CD4-positive, alpha-beta T cell treated with Interleukin-6 for 4 hours (primary cell): Measurements from ENCODE around the gene CDC20B.

Experiments
- DNase-seq: peaks from one replicate; pipeline ENCODE4 v3.0.0-alpha.2; 2020; ENCODE audit warnings: mixed read lengths

CDC20B gene, protein sequence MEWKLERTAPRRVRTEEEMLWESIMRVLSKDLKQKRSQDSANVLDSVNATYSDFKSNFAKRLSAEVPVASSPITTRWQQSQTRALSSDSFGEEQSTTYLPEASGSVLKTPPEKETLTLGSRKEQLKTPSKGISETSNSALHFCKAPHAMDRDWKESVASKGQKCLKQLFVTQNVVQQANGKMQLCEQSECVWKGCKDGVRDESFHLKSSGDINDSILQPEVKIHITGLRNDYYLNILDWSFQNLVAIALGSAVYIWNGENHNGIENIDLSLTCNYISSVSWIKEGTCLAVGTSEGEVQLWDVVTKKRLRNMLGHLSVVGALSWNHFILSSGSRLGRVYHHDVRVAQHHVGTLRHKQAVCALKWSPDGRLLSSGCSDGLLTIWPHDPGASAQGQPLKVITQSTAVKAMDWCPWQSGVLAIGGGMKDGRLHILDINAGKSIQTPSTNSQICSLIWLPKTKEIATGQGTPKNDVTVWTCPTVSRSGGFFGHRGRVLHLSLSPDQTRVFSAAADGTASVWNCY

DNA sequence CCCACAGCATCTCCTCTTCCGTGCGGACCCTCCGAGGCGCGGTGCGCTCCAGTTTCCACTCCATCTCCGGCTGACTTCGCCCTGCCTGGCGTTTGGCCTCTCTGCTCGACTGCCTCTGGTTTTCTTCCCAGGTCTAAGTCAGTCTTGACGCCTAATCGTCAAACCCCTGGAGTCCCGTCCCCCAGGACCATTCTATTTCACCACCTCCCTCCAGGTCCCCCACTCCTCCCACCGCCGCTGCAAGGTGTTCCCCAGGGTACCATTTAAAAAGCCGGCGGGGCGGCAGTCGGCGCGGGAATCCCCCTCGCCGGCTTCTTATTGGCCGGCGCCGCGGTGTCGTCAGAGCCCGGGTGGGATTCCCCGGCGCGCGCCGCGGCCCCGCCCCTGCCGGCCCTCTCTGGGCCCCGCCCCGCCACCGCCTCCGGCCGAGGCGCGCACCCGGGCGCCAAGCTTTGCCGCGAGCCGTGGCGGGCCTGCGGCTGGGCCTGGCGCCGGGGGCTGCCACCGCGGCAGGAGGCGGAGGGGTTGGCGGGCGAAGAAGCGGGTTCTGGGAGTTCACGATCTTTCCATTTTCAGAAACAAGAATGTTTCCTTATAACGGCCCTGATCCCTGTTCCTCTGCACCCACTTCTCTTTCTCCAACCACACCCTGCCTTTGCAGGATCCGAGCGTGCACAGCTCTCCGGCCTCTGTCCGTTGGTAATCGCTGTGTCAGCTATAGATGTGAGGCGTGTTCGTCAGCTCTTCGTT lies at the start of gene CDC20B:
TSS of gene CDC20B (minus strand) at position 241 of the 750 bp plus-strand sequence. CDS start at position 64, 177 bp downstream.
- DNase-seq, result peak; percentile 74

DNA sequence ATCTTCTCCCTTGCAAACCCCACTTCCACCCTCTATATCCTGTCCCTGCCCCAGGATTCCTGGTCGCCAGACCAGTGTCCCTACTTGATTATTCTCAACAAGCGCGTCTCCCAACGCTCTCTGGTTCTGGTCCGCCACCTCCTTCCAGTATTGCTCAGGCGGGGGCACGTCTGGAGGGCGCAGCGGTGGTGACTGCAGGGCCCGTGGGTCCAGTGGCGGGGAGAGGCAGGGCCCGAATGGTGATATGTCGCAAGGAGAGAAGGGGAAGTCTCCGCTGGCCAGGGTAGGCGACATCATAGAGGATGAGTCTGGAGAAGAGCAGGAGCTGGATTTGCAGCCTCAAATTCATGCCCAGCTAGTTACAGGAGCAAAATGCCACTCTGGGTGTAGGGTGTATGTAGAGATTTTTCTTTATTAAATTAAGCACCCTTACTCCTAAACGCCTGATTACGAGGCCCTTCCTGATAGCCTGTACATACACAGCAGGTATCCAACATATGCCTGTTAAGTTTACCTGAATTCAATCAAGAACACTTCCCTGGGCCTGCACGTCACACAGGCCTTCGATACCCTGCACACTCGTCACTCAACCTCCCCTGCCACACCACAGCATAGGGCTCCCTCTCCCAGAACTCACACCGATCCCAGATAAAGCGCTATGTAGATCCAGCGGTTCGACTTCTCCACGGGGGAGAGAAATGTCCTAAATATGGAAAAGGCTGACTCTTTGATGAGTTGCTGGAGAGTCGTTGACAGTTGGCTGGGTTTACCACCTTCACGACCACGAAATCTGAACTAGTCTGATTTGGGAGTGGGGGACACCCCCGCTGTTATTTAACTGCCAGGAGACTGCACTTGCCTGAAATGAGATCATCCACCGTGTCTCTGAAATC lies 49.4 kb upstream of the CDC20B start:
- DNase-seq, result no peak

DNA sequence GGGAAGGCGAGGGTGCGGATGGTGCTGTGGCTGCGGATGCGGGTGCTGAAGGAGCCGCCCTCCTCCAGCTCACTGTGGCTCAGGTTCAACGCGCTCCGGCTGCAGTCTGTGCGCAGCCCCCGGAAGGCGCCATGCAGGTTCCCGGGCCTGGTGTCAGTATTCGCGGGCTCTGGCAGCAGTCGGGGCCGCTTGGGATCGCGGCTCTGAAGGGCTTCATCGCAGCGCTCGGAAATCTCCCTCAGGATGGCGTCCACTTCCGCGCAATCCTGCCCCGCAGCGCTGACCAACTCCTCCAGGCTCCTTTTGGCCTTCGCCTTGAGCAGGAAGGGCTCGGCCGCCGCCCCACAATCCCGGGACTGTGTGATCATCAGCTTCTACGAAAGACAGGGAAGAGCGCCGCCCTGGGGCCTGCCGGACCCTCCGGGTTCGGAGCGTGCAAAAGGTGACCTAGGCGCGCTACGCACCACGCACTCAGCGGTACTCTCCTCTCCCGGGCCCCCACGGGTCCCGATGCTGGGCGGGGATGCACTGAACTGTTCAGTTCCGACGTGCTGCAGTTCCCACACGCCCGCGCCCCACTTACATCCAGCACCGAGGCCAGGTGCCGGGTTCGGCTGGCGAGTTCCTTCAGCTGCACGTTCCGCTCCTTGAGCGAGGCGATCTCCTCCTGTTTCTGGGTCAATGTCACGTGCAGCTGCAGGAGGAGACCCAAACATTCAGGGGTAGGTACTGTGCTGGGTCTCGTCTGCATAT lies 47.6 kb upstream of the CDC20B start:
- no peak for DNase-seq

DNA sequence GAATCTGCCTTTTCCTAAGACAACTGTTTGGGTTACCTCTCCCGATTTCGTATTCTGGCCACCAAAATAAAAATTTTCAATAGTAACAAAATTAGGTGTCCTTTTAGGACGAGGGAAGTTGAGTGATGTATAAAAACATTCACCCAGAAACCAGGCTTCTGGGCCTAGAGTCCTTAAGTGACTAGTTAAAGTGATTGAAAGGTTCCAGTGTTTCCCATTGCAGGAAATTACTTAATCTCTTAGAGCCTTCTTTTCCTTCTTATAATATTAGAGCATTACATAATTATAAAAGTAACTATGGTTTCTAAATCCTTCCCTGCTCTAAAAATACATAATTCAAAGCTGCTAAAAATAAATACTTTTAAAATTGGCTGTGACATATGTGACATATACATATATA lies 46.8 kb upstream of the CDC20B start:
- DNase-seq, result no peak

DNA sequence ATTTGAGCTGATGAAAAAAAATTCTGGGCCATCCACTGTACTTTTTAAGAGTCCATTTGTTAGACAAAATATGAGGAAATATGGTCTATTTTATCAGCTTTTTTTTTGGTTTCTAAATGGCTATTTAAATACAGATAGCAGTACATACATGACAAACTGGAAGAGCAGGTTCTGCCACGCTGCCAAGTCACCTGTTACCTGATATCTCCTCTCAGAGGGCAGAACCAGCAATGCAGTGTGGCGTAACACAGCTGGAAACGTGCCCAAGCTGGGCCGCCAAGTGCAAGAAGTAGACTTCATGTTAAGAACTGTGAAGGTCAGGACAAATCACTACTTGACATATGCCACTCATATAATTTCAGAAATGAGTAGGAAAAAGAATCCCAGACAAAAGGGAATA lies 46.0 kb upstream of the CDC20B start:
- DNase-seq, result no peak

DNA sequence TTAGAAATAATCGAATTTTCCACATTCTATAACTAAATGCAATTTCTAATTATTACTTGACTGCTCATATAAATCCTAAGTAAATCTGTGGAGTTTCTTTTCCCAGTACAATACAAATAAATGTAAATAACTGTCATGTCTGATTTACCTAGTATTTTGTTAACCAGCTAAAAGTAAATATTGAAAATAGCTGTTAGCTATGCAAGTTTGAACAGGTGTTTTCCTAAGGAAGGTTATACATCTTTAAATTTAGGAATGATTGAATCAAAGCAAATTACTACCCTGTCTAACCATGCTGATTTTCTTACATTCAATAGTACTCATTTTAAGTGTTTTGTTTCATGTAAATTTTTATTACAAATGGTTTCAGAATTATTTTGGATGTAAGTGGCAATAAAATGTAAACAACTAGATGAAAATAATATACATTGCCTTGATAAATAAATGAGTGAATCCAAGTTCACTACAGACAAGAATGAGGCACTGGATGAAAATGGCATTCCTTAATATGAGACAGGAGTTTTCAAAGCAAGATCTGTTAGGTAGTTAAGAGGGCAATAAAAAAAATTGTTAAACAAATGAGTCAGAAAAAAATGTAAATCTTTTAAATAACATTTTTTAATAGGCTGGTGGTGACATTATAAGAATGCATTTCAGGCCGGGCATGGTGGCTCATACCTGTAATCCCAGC lies 38.4 kb upstream of the CDC20B start:
- DNase-seq, result no peak

DNA sequence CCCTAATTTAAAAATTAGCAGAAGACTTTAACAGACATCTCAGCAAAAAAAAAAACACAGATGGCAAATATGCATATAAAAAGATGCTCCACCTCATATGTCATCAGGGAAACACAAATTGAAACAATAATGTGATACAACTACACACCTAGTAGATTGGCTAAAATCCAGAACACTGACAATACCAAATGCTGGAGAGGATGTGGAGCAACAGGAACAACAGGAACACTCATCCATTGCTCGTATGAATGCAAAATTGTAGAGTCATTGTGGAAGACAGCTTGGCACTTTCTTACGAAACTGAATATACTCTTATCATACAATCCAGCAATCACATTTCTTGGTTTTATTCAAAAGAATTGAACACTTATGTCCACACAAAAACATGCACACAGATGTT lies 32.0 kb upstream of the CDC20B start:
- DNase-seq, result no peak

DNA sequence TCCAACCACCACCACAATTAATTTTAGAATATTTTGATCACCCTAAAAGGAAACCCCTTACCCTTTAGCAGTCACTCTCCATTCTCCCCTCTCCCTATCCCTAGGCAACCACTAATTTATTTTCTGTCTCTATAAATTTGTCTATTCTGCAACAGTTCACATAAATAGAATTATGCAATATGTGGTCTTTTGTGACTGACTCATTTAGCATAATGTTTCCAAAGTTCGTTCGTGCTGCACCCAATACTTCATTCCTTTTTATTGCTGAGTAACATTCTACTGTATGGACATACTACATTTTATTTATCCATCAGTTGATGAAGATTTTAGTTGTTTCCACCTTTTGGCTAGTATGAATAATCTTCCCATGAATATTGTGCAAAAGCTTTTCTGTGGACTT lies 18.2 kb upstream of the CDC20B start:
- no peak for DNase-seq

DNA sequence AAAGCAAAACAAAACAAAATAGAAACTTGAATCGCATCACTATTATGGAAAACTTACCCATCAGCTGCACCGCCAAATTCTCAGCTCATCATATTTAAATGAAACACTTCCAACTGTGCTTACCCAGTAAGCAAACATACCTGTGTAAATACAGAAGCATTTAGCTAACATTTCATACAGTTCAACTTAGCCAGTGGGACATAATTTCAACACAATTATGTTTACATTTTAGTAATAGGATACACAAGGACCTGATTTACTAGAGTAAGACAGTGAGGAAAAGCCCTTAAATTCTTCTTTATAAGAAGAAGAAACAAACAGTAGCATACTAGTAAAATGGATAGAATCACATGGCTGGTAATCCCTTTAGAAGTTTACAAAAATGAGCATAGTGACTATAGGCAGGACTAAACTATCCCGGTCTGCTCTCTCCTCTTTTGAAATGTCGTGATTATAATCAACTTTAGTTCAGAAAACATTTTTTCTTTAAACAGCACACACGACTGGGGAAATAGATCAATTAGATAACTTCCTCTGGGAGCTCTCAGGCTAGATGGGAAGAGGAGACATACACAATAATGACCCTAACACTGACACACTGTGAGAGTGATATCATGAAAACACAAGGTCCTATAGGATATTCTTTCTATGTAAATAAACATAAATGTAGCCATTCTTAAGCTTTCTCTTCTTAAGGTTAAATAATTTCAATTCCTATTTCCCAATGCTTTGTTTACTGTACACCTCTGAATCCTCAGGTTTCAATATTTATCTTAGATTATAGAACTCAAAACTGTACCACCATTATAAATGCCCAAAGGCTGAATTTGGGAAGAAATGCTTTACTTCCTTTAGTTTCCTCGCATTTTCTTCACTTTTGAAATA lies 15.9 kb upstream of the CDC20B start:
- no peak for DNase-seq

DNA sequence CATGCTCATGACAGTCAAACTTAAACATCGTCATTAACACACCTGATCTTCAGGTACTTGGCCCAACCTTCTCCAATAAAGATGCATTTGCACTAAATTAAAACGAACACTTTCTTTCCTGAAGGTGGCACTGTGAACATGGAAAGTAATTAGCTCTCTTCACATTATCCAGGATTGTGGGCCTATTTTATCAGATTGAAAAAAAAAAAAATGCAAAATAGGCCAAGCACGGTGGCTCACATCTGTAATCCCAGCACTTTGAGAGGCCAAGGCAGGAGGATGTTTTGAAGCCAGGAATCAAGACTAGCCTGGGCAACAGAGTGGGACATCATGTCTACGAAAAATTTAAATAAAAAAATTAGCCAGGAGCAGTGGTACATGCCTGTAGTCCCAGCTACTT lies 14.4 kb upstream of the CDC20B start:
- no peak for DNase-seq

DNA sequence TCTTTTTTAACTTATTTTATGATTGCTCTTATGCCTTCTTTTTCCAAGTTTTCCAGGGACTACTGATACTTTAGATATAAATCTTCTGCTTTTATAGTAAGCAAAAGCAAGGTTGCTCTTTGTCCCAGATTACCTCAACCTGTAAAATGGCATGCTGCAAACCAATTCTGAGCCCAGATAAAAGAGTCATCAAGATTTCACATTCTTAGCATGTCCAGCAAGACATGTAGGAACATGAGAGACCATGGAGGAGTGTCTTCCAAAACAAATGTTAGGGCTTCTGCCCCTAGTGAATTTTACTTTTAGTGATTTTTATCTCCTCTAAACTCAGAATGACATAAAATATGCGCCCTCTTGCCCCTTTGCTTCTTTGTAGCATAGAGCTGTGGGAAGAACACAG lies 7.0 kb upstream of the CDC20B start:
- no peak for DNase-seq

DNA sequence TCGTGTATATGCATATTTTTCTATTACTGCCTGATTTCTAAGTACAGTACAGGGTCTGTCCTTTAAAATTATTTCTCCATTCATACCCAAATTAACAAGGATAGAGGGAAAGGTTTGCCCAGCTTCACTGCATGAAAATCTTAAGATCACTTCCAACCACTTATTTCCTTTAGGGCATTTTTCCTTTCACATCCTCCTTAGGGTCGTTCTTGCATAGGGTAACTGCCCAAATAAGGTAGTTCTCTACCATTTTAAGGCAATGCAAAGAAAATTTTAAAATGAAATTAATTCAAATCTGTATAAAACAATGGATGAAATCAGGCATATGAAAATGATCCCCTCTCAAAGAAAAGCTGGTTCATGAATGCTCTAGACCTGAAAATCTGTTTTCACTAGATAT lies 4.1 kb upstream of the CDC20B start:
- DNase-seq, result no peak

DNA sequence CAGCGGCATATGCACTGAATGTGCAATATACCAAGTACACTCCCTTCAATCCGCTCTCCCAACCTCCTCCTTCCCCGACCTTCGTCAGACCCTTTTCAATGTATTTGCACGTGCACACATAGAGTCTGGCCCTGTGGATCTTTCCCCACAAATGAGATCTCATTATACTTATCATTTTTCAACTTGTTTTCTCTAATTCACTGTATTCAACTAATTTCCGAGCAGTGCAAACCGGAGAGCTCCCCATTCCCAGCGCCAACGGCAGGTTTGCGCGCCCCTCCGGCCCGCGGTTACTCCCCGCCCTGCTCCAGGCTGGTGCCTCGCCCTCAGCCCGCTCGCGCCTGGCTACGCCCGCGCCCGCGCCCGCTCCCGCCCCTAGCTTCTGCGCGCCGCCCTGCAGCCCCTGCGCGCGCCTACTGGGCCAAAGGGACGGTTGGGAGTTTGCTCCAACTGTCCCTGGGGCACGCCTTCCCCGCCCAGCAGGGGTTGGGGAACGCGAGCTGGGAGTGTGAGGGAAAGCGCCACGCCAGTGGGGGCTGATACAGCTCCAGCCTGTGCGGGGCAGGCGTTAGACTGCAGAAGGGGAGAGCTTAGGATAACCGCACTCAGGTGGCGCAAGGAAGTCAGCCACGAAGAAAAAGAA lies 3.3 kb upstream of the CDC20B start:
- peak; percentile 4 for DNase-seq

DNA sequence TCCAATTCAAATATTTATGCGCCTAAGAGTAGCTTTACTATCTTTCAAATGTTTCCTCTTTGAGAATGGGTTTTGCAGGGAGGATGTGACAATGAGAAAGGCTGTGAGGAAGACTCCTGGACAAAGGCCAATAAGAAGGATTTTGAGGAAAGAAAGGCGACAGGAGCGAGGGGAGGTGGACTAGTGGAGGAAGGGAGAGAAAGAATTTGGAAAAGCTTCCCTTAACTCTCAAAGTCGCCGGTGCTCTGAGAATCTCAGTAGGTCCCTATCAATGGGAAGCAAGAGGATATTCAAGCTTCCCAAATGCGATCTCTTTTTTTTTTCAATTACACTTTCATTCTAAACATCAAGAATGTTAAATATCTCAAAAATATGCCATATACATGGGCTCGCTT lies 2.8 kb upstream of the CDC20B start:
- no peak for DNase-seq

DNA sequence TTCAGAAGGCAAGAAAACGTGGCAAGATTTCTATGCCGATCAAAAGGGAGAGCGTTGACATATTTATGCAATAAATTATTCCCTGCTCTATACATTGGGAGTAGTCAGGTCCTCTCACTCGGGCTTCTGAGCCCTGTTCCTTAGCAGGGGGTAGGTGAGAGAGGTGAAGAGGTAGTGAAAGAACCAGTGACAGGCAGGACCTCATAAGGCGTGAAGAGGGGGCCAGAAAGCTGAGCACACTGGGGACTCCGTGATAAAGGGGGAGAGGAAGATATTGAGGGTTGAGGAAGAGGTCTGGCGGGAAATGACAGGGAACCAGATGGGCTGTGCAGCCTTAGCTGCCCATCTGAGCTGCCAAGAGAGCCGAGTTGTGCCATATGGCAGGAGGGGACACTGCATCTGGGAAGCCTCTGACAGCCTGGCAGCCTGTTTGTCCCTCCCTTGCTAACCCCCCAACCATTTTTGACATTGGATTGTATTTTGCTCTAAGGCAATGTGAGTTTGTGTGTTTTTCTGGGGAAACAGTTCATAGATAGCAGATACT lies 782 bp upstream of the CDC20B start:
- DNase-seq, result no peak

DNA sequence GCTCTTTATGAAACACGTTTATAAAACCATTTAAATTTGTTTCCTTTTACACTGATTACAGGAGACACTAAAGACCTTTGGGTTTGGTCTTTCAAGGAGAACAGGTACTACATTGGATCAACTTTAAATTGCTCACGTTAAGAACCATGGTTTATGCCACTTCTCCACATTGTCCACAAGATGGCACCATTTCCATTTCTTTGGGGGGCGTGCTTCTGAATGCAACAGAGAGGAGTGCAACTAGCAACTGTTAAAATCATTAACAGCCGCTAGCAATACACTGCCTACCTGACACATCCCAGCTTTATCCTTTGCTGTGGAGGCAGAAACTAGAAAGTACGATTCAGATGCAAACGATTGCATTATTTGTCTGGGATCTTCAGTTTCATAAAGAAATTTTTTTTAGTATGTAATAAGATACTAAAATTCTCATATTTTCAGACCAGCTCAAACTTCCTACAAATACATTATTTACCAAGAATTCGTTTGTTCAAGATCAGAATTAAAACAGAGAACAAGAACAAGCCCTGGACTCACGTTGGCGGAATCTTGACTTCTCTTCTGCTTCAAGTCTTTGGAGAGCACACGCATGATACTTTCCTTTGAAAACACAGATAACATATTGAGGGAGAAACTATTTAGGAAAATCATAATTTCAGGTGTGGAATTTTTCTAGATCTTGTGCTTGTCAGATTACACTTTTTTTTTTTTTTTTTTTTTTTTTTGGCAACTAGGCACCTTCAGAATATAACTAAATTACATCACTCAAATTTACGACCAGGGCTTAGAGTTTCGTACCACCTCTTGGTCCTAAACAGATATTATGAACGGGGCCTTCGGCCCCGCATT lies 702 bp downstream of the CDC20B start:
- peak; percentile 62 for DNase-seq

DNA sequence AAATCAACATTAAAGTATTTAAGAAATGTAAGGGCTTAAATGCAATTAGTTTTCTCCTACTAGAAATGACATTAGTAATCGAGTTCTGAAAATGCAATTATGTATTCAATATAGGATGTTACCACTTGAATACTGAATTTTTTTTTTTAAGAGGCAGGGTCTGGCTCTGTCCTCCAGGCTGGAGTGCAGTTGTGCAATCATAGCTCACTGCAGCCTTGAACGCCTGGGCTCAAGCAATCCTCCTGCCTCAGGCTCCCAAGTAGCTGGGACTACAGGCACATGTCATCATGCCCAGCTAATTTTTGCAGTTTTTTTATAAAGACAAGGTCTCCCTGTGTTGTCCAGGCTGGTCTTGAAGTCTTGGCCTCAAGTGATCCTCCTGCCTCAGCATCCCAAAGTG lies 1.5 kb downstream of the CDC20B start:
- DNase-seq, result no peak

DNA sequence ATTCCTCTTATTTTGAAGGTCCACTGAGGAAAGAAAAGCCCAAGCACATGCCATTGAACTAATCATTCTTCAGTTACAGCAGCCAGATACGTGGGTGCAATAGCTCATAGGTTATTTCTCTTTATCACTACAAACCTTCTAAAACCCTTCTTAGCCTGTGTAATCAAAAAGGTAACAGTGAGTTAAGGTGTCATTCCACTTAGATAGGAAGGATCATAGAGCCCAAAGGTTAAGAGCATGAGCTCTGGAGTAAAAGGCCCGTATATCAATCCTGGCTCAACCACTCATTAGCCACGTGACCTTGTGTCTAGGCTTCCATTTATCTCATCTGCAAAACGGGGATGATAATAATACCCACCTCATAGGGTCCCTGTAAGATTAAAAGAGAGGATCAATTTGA lies 10.3 kb downstream of the CDC20B start:
- no peak for DNase-seq
